HepG2 (cell line): Measurements from ENCODE around the gene FHIT. TPM values are rescaled to one million over a fixed set of nuclear protein-coding genes. Genes with fewer than 3 reads are reported as not detected.

Experiments used
- ATAC-seq: fragments of 200-7000 bp; cut with Tn5 transposase; 3 replicates; pipeline ENCODE4 v1.9.1; 2020; ENCODE audit warnings: mild to moderate bottlenecking, moderate library complexity
- BruUV-seq: library from RNA; stranded (reverse); fragments of 400-500 nt; replicated peaks from 2 replicates; lab custom pipeline; 2021; lab: Mats Ljungman, UMichigan
- CTCF ChIA-PET: fragments of 300-600 bp; formaldehyde crosslinking; extraction: SDS; loops from one replicate; lab custom pipeline; 2021; ENCODE audit warnings: low total read pairs, inconsistent platforms, low intra/inter-chr PET ratio; lab: Yijun Ruan, JAX
- POLR2A ChIA-PET: fragments of 350-600 bp; sonication (Branson Sonifier 250); formaldehyde crosslinking; loops from one replicate; lab custom pipeline; 2020; ENCODE audit warnings: antibody characterized with exemption, inconsistent platforms; lab: Yijun Ruan, JAX
- DNase-seq: peaks from one replicate; pipeline ENCODE4 v3.0.0-alpha.2; 2015; ENCODE audit warnings: low spot score
- FAIRE-seq: peaks from 3 replicates; lab custom pipeline; 2011; peaks lifted over from hg19 to GRCh38; lab: Jason Lieb, UNC
- H2AFZ ChIP-seq: one replicate; pipeline ENCODE4 v1.6.1; 2011; ENCODE audit warnings: low read length, inconsistent platforms
- H3K27ac ChIP-seq: fragments of 300-600 bp; 3 replicates; pipeline ENCODE4 v1.8.0; 2011; ENCODE audit warnings: mixed run types, mild to moderate bottlenecking, mixed read lengths, low read length, inconsistent platforms; ENCODE audit not compliant: insufficient read depth; ENCODE audit errors: extremely low read length
- H3K27me3 ChIP-seq, 2 experiments: fragments of 200-600 bp in 1 of 2; 2 replicates in 1 of 2; 3 replicates in 1 of 2; pipeline versions ENCODE4 v1.6.0 to v1.8.0; 2011; ENCODE audit warnings: low read length in 2 of 2, mild to moderate bottlenecking in 2 of 2, moderate library complexity in 2 of 2, inconsistent platforms in 1 of 2; ENCODE audit not compliant: insufficient read depth in 2 of 2, control insufficient read depth in 1 of 2
- H3K36me3 ChIP-seq, 2 experiments: fragments of 200-600 bp in 1 of 2; replicated peaks in 1 of 2; 2 replicates in 1 of 2; 3 replicates in 1 of 2; pipeline versions ENCODE4 v1.5.1 to v1.8.0; 2011; ENCODE audit warnings: low read length in 2 of 2, inconsistent platforms in 1 of 2; ENCODE audit not compliant: insufficient read depth in 2 of 2, control insufficient read depth in 1 of 2
- H3K4me1 ChIP-seq: 2 replicates; pipeline ENCODE4 v1.5.1; 2012; ENCODE audit warnings: low read length, inconsistent platforms; ENCODE audit not compliant: insufficient read depth
- H3K4me2 ChIP-seq: 2 replicates; pipeline ENCODE4 v1.6.0; 2011; ENCODE audit warnings: low read depth, low read length, inconsistent platforms
- H3K4me3 ChIP-seq, 3 experiments: fragments of 200-600 bp in 1 of 3; sonication (generic), shearing (Covaris generic) in 1 of 3; replicated peaks in 1 of 3; 2 replicates each; pipeline ENCODE4 v1.5.1; 2011 to 2016; ENCODE audit warnings: low read length in 3 of 3, inconsistent platforms in 2 of 3, low read depth in 2 of 3, mild to moderate bottlenecking in 2 of 3, control low read depth in 1 of 3, mixed read lengths in 1 of 3; ENCODE audit not compliant: insufficient read depth in 1 of 3
- H3K79me2 ChIP-seq: one replicate; pipeline ENCODE4 v1.6.1; 2011; ENCODE audit warnings: low read length, inconsistent platforms; ENCODE audit not compliant: insufficient read depth
- H3K9ac ChIP-seq: 2 replicates; pipeline ENCODE4 v1.6.0; 2011; ENCODE audit warnings: mild to moderate bottlenecking, low read depth, low read length, inconsistent platforms; ENCODE audit not compliant: insufficient read depth
- H3K9me3 ChIP-seq: 2 replicates; pipeline ENCODE4 v1.5.1; 2012; ENCODE audit warnings: mild to moderate bottlenecking, low read length
- H4K20me1 ChIP-seq: 2 replicates; pipeline ENCODE4 v1.6.0; 2011; ENCODE audit warnings: inconsistent platforms, mild to moderate bottlenecking, low read length, moderate library complexity; ENCODE audit not compliant: insufficient read depth
- DPF2 ChIP-seq: sonication (generic); formaldehyde crosslinking; IDR thresholded peaks from 2 replicates; pipeline ENCODE4 v1.4.0; 2020; ENCODE audit warnings: mild to moderate bottlenecking, low read depth, missing genetic modification reagents, borderline replicate concordance
- KLF6 ChIP-seq: IDR thresholded peaks from 2 replicates; pipeline ENCODE4 v1.8.0; 2016; ENCODE audit warnings: missing biosample characterization, missing genetic modification reagents
- KMT2B ChIP-seq: IDR thresholded peaks from 2 replicates; pipeline ENCODE4 v1.6.1; 2016; ENCODE audit warnings: missing genetic modification reagents, missing compliant biosample characterization
- MZF1 ChIP-seq: sonication (generic); formaldehyde crosslinking; IDR thresholded peaks from 2 replicates; pipeline ENCODE4 v1.8.1; 2023; ENCODE audit warnings: mild to moderate bottlenecking, missing genetic modification reagents, borderline replicate concordance
- SMAD9 ChIP-seq: sonication (generic); formaldehyde crosslinking; IDR thresholded peaks from 2 replicates; pipeline ENCODE4 v1.5.1; 2020; ENCODE audit warnings: mild to moderate bottlenecking, missing genetic modification reagents
- TBX2 ChIP-seq: sonication (generic); formaldehyde crosslinking; IDR thresholded peaks from 2 replicates; pipeline ENCODE4 v1.5.0; 2020; ENCODE audit warnings: missing genetic modification reagents, mild to moderate bottlenecking, borderline replicate concordance
- ZMYM4 ChIP-seq: sonication (generic); formaldehyde crosslinking; IDR thresholded peaks from 2 replicates; pipeline ENCODE4 v1.8.1; 2023; ENCODE audit warnings: mild to moderate bottlenecking, missing genetic modification reagents
- ZNF138 ChIP-seq: sonication (generic); formaldehyde crosslinking; IDR thresholded peaks from 2 replicates; pipeline ENCODE4 v1.5.0; 2020; ENCODE audit warnings: mild to moderate bottlenecking, low read depth, missing genetic modification reagents
- WGBS: methylation state at CpG from one replicate; pipeline ENCODE4 v1.1.6; 2017; ENCODE audit warnings: low lambda C conversion rate; 5-methylcytosine and 5-hydroxymethylcytosine counted together
- in situ Hi-C: cut with HindIII; loops from 2 replicates; pipeline ENCODE4 v1.10.0; 2017; ENCODE audit warnings: low pct_unique_long_range_greater_than_20kb; ENCODE audit not compliant: extremely low pct_ligation_motif_present
- intact Hi-C: fragments of 100-400 bp; cut with micrococcal nuclease; formaldehyde crosslinking; loops from one replicate; pipeline ENCODE4 v1.10.0; 2022; ENCODE audit not compliant: unreplicated experiment
- polyA plus RNA-seq, 8 experiments: library from polyadenylated mRNA; depleted of rRNA in 3 of 8; stranded (reverse) in 7 of 8; unstranded in 1 of 8; fragments of >200 nt; fragmentation: Illumina TruSeq in 4 of 8; extraction: Trizol in 4 of 8; gene quantifications; 2 replicates each; pipeline versions ENCODE4 v1.2.1 to v1.2.3, GENCODE V29; 2011 to 2016; ENCODE audit warnings: low read depth in 4 of 8, missing spikeins in 1 of 8, mixed read lengths in 1 of 8; ENCODE audit not compliant: insufficient read depth in 1 of 8
- total RNA-seq, 5 experiments: library from RNA; depleted of rRNA; stranded (reverse); fragments of >200 nt; fragmentation: Illumina TruSeq; extraction: Trizol; gene quantifications; 2 replicates each; pipeline ENCODE4 v1.2.3, GENCODE V29; 2016; ENCODE audit warnings: low read depth in 1 of 5
- TF ChIP-seq, protein P1 (sequence below): sonication (generic); formaldehyde crosslinking; IDR thresholded peaks from 2 replicates; pipeline ENCODE4 v1.8.0; 2022; ENCODE audit warnings: missing genetic modification reagents, mild to moderate bottlenecking, inconsistent platforms, borderline replicate concordance
- TF ChIP-seq, protein P2 (sequence below): sonication (generic); formaldehyde crosslinking; IDR thresholded peaks from 2 replicates; pipeline ENCODE4 v1.5.1; 2020; ENCODE audit warnings: mild to moderate bottlenecking, moderate library complexity, missing genetic modification reagents

Gene FHIT
- total and polyA plus RNA-seq, 2 of the 13 experiments (the other 11 are each of a cell fraction or from before 2014, with no cell fraction given), result 4.0 to 4.6 TPM

DNA sequence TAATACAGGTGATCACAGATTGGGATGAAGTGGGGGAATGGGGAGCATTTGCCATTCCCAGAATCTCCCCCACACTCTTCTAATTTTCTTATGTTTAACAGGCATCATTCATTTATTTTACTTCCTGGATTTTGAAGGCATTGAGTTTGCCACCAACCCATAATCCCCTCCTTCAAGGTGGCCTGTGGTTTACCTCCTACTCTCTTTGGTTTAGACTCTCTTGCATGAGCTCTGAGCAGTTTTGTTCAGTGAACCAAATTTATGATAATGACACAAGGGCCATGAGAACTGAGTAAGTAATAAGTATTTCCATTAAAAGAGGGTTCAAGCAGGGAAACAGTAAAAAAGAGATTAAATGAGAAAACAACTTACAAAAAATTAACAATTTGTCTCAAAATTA lies 1498.3 kb downstream of the FHIT start (continued):
- TF ChIP-seq, protein P1, sequence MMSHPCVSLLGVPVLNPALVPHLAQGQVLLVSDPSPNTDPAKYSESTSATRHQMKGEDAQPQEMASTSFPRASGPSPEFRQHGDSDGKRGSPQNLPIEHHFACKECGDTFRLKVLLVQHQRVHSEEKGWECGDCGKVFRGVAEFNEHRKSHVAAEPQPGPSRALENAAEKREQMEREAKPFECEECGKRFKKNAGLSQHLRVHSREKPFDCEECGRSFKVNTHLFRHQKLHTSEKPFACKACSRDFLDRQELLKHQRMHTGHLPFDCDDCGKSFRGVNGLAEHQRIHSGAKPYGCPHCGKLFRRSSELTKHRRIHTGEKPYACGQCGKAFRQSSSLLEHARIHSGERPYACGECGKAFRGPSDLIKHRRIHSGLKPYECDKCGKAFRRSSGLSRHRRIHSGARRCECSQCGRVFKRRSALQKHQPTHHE (CRISPR knock-in tag), result no peak
- TF ChIP-seq ZNF138, result no peak
- no peak for TF ChIP-seq ZMYM4 (CRISPR knock-in tag)
- no peak for TF ChIP-seq SMAD9 (CRISPR knock-in tag)
- TF ChIP-seq KLF6 (CRISPR knock-in tag), result no peak
- TF ChIP-seq KMT2B (CRISPR knock-in tag), result no peak
- TF ChIP-seq, protein P2, sequence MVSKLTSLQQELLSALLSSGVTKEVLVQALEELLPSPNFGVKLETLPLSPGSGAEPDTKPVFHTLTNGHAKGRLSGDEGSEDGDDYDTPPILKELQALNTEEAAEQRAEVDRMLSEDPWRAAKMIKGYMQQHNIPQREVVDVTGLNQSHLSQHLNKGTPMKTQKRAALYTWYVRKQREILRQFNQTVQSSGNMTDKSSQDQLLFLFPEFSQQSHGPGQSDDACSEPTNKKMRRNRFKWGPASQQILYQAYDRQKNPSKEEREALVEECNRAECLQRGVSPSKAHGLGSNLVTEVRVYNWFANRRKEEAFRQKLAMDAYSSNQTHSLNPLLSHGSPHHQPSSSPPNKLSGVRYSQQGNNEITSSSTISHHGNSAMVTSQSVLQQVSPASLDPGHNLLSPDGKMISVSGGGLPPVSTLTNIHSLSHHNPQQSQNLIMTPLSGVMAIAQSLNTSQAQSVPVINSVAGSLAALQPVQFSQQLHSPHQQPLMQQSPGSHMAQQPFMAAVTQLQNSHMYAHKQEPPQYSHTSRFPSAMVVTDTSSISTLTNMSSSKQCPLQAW (CRISPR knock-in tag), result no peak
- TF ChIP-seq DPF2, result no peak

DNA sequence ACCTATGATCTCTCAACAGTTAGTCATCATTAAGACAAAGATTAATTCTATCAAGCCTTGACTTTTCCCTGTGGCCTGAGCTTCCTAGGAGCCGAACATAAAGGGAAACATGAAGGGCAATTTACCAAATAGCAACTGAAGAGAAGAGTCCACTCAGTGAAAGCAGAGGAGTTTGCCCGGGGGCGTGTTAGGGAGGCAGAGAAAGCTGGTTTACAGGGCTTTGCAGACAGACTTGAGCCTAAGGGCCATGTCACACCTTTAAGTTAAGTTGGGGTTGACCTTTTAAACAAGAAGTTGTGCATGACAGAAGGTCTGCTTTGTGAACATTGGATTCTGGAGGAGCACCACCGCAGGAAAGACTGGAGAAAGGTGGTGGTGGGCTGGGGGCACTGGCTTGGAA lies 1499.6 kb downstream of the FHIT start:
- POLR2A ChIA-PET, result no interaction called here
- H3K4me2 ChIP-seq, result no peak overlapping the region
- no peak overlapping the region for H2AFZ ChIP-seq
- TF ChIP-seq TBX2 (CRISPR knock-in tag) (no peak), MZF1 (CRISPR knock-in tag) (no peak)
- WGBS, result 33% methylated on average over 4 of the region's 4 CpGs
- no peaks in the 10 kb centered on the region for H3K9me3 ChIP-seq
- H3K4me3 ChIP-seq, result no peak overlapping the region
- in situ Hi-C loops (no loop called here), intact Hi-C loops (no loop called here)
- CTCF ChIA-PET, result no interaction called here
- no peaks in the 10 kb centered on the region for H3K36me3 ChIP-seq
- BruUV-seq, result no TSS peak
- no peak for DNase-seq
- H3K9ac ChIP-seq, result no peak overlapping the region
- H3K79me2 ChIP-seq, result no peaks in the 10 kb centered on the region
- FAIRE-seq, result no peak
- no peak for ATAC-seq
- H4K20me1 ChIP-seq, result no peaks in the 10 kb centered on the region
- no peaks in the 10 kb centered on the region for H3K27me3 ChIP-seq
- no peak overlapping the region for H3K27ac ChIP-seq
- H3K4me1 ChIP-seq, result no peaks in the 10 kb centered on the region
